Prostate gland (tissue), 2 donors: ENCODE measurements around the gene MAPKAP1.

Experiments
- CTCF ChIP-seq, 4 experiments: fragments of 200-600 bp in 2 of 4; fragments of 450-650 bp in 2 of 4; sonication (generic) in 2 of 4; IDR thresholded peaks; 1 replicate in 3 of 4; 2 replicates in 1 of 4; pipeline ENCODE4 v1.5.1; 2016 to 2019; ENCODE audit warnings: antibody characterized with exemption in 4 of 4, mild to moderate bottlenecking in 2 of 4, moderate library complexity in 2 of 4
- POLR2A ChIP-seq: fragments of 450-650 bp; IDR thresholded peaks from one replicate; pipeline ENCODE4 v1.6.1; 2016; ENCODE audit warnings: antibody characterized with exemption, mild to moderate bottlenecking
- POLR2AphosphoS5 ChIP-seq: sonication (generic); formaldehyde crosslinking; IDR thresholded peaks from one replicate; pipeline ENCODE4 v1.6.1; 2017; ENCODE audit warnings: antibody characterized with exemption

DNA sequence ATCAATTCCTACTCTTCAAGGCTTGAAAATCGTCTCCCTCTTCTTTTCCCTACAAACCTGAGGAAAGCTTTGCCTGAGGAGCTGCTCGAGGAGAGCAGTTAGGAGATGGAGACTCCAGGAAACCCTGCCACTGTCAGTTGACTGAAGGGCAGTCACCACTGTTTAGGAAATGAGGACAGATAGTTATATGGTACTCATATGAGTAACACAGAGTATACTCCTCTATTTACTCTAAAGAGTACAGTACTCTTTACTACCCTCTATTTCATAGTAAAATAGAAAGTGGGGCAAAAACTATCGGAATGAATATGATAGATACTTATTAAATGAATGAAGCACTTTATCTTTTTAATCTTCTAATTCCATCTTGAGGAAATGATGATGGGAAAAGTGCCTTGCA is 115.8 kb downstream of the MAPKAP1 start:
- TF ChIP-seq CTCF (IDR thresholded peaks at IDR 0.05) (no peak), POLR2AphosphoS5 (no peak), POLR2A (no peak)
